H1 (cell line): ENCODE data around the gene SPOPL.

ENCODE experiments used
- CEBPB ChIP-seq: IDR thresholded peaks from 2 replicates; pipeline ENCODE4 v1.6.1; 2012; ENCODE audit warnings: low read depth, low read length
- CHD2 ChIP-seq: IDR thresholded peaks from 2 replicates; pipeline ENCODE4 v1.6.1; 2012; ENCODE audit warnings: low read length, improper control_type of control experiment
- CREB1 ChIP-seq: IDR thresholded peaks from 2 replicates; pipeline ENCODE4 v1.6.1; 2012; ENCODE audit warnings: inconsistent platforms
- EZH2 ChIP-seq: fragments of 200-600 bp; sonication (generic); IDR thresholded peaks from 2 replicates; pipeline ENCODE4 v1.7.1; 2012; ENCODE audit warnings: low read depth, mild to moderate bottlenecking, moderate library complexity, low read length, inconsistent platforms; ENCODE audit not compliant: severe bottlenecking
- POLR2AphosphoS5 ChIP-seq: IDR thresholded peaks from 2 replicates; pipeline ENCODE4 v1.6.1; 2011; ENCODE audit warnings: low read depth, low read length
- TBP ChIP-seq: IDR thresholded peaks from 2 replicates; pipeline ENCODE4 v1.6.1; 2011; ENCODE audit warnings: low read depth, low read length, improper control_type of control experiment
- YY1 ChIP-seq: IDR thresholded peaks from 2 replicates; pipeline ENCODE4 v1.6.1; 2011; ENCODE audit warnings: low read depth, mild to moderate bottlenecking, low read length
- ZNF274 ChIP-seq: IDR thresholded peaks from 2 replicates; pipeline ENCODE4 v1.7.0; 2012; ENCODE audit warnings: low read length, borderline replicate concordance; ENCODE audit errors: extremely low read depth
- TF ChIP-seq, protein P1 (sequence below): IDR thresholded peaks from 2 replicates; pipeline ENCODE4 v1.6.1; 2012; ENCODE audit warnings: inconsistent platforms
- TF ChIP-seq, protein P2 (sequence below), 3 experiments: IDR thresholded peaks; 1 replicate in 2 of 3; 2 replicates in 1 of 3; pipeline versions ENCODE4 v1.5.1 to v1.6.1; 2011; ENCODE audit warnings: low read length in 3 of 3, mild to moderate bottlenecking in 3 of 3, inconsistent platforms in 2 of 3, low read depth in 1 of 3, moderate library complexity in 1 of 3; ENCODE audit not compliant: insufficient read depth in 1 of 3; ENCODE audit errors: control extremely low read depth in 1 of 3
- TF ChIP-seq, protein P3 (sequence below): IDR thresholded peaks from 2 replicates; pipeline ENCODE4 v1.6.1; 2011; ENCODE audit warnings: low read length, improper control_type of control experiment

DNA sequence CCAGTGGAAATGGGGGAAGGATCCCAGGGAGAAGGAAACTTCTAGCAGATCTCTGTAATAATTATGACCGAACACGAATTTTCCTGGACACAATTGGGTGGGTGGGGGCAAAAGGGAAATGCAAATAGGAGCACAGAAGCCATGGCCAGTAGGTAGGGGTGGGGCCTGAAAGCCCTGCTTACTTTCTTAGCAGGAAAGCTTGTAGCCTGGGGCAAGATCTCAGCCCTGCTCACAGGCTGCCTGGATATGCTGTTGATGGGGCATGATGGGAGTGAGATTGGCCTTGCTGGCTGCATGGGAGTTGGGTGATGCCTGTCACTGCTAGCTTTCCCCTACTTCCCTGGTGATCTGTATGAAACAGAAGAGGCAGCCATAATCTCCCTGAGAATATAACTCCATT lies 45.9 kb upstream of the SPOPL start:
- TF ChIP-seq, protein P1, sequence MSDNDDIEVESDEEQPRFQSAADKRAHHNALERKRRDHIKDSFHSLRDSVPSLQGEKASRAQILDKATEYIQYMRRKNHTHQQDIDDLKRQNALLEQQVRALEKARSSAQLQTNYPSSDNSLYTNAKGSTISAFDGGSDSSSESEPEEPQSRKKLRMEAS: no peak
- TF ChIP-seq CHD2: no peak
- no peak for TF ChIP-seq EZH2
- TF ChIP-seq, protein P2, sequence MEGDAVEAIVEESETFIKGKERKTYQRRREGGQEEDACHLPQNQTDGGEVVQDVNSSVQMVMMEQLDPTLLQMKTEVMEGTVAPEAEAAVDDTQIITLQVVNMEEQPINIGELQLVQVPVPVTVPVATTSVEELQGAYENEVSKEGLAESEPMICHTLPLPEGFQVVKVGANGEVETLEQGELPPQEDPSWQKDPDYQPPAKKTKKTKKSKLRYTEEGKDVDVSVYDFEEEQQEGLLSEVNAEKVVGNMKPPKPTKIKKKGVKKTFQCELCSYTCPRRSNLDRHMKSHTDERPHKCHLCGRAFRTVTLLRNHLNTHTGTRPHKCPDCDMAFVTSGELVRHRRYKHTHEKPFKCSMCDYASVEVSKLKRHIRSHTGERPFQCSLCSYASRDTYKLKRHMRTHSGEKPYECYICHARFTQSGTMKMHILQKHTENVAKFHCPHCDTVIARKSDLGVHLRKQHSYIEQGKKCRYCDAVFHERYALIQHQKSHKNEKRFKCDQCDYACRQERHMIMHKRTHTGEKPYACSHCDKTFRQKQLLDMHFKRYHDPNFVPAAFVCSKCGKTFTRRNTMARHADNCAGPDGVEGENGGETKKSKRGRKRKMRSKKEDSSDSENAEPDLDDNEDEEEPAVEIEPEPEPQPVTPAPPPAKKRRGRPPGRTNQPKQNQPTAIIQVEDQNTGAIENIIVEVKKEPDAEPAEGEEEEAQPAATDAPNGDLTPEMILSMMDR (IDR thresholded peaks at IDR 0.05; ENCODE audit: control extremely low read depth in 1 of 3, insufficient read depth in 1 of 3, low read depth in 1 of 3, low read length in 3 of 3): no peak
- no peak for TF ChIP-seq CEBPB
- TF ChIP-seq YY1: no peak
- TF ChIP-seq CREB1: no peak
- TF ChIP-seq, protein P3, sequence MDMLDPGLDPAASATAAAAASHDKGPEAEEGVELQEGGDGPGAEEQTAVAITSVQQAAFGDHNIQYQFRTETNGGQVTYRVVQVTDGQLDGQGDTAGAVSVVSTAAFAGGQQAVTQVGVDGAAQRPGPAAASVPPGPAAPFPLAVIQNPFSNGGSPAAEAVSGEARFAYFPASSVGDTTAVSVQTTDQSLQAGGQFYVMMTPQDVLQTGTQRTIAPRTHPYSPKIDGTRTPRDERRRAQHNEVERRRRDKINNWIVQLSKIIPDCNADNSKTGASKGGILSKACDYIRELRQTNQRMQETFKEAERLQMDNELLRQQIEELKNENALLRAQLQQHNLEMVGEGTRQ: no peak
- no peak for TF ChIP-seq POLR2AphosphoS5
- TF ChIP-seq TBP: no peak
- TF ChIP-seq ZNF274: no peak
